Body of pancreas (tissue), 4 donors: ENCODE data around the gene GABRR3. TPM values are rescaled to one million over a fixed set of nuclear protein-coding genes. Genes with fewer than 3 reads are reported as not detected.

ENCODE experiments used
- ATAC-seq: fragments of 150-250 bp; one replicate; pipeline ENCODE4 v1.9.1; 2016
- DNase-seq, 4 donors: peaks; one replicate each; pipeline ENCODE4 v3.0.0-alpha.2; 2019
- H3K27ac ChIP-seq, 4 donors: fragments of 200-600 bp; sonication (generic); 1 replicate in 3 of 4; 2 replicates in 1 of 4; pipeline versions ENCODE4 v1.5.1 to v1.6.1; 2016 to 2019; ENCODE audit warnings: mild to moderate bottlenecking in 1 of 4, mixed read lengths in 1 of 4, moderate library complexity in 1 of 4
- H3K27me3 ChIP-seq, 2 donors: fragments of 200-600 bp; sonication (generic); one replicate each; pipeline ENCODE4 v1.6.0; 2016; ENCODE audit warnings: mild to moderate bottlenecking in 1 of 2
- H3K36me3 ChIP-seq, 2 donors: fragments of 200-600 bp; sonication (generic); replicated peaks in 1 of 2; 2 replicates each; pipeline ENCODE4 v1.5.1; 2016; ENCODE audit warnings: low read depth in 2 of 2; ENCODE audit not compliant: insufficient read depth in 1 of 2
- H3K4me1 ChIP-seq: fragments of 200-600 bp; sonication (generic); one replicate; pipeline ENCODE4 v1.6.0; 2016
- H3K4me3 ChIP-seq, 2 donors: fragments of 200-600 bp; sonication (generic); 1 replicate in 1 of 2; 2 replicates in 1 of 2; pipeline ENCODE4 v1.5.1; 2016 to 2019
- H3K9me3 ChIP-seq, 3 donors: fragments of 200-600 bp; sonication (generic); 1 replicate in 2 of 3; 2 replicates in 1 of 3; pipeline ENCODE4 v1.5.1; 2016
- CTCF ChIP-seq, 7 experiments: fragments of 450-650 bp in 4 of 7; fragments of 200-600 bp in 3 of 7; sonication (generic) in 3 of 7; IDR thresholded peaks; one replicate each; pipeline ENCODE4 v1.5.1; 2016 to 2019; ENCODE audit warnings: antibody characterized with exemption in 7 of 7
- POLR2A ChIP-seq, 3 donors: fragments of 450-650 bp; IDR thresholded peaks; one replicate each; pipeline ENCODE4 v1.6.1; 2016; ENCODE audit warnings: antibody characterized with exemption in 3 of 3, mild to moderate bottlenecking in 2 of 3
- WGBS, 2 donors: methylation state at CpG; one replicate each; pipeline ENCODE4 v1.1.5; 2017; 5-methylcytosine and 5-hydroxymethylcytosine counted together
- intact Hi-C: fragments of 100-400 bp; cut with DNase I; formaldehyde crosslinking; loops from one replicate; pipeline ENCODE4 v1.15.1; 2023
- total RNA-seq, 2 donors: library from RNA; depleted of rRNA; stranded (reverse); fragments of >200 nt; gene quantifications; one replicate each; pipeline ENCODE4 v1.1.0, GENCODE V29; 2016

GABRR3 gene
- total RNA-seq, 2 donors from 2014 or later, result not detected

GRCh38 chr3:97967966-97968365 is 67.1 kb downstream of the GABRR3 start:
- H3K36me3 ChIP-seq, result peaks cover 0 to 5% of the 10 kb centered on the region in 2 donors
- DNase-seq (peak in 1 of 4 donors; percentile 22), ATAC-seq (no peak)
- H3K27me3 ChIP-seq, result no peaks in the 10 kb centered on the region
- H3K4me1 ChIP-seq, result peaks cover 44% of the 10 kb centered on the region
- TF ChIP-seq CTCF (IDR thresholded peaks at IDR 0.05) (no peak), POLR2A (IDR thresholded peaks at IDR 0.05) (no peak)
- H3K4me3 ChIP-seq, result no peak overlapping the region
- intact Hi-C loops, result no loop called here
- WGBS, 2 donors, result 85 to 92% methylated on average over 8 of the region's 8 CpGs
- H3K9me3 ChIP-seq, result no peaks in the 10 kb centered on the region
- H3K27ac ChIP-seq, result no peak overlapping the region

GRCh38 chr3:97960993-97961766 is 73.9 kb downstream of the GABRR3 start:
- WGBS, 2 donors, result 49 to 55% methylated on average over 8 of the region's 8 CpGs
- Histone ChIP-seq H3K4me1 (peaks cover 27% of the 10 kb centered on the region), H3K9me3 (no peaks in the 10 kb centered on the region), H3K27me3 (no peaks in the 10 kb centered on the region), H3K36me3 (peaks cover 0 to 4% of the 10 kb centered on the region in 2 donors), H3K4me3 (no peak overlapping the region), H3K27ac (peak overlapping the region in 2 of 4 donors; percentile 24 to 49)
- no peak for DNase-seq
- TF ChIP-seq POLR2A (IDR thresholded peaks at IDR 0.05) (no peak), CTCF (IDR thresholded peaks at IDR 0.05) (no peak)
- intact Hi-C loops, result no loop called here
- ATAC-seq, result peak; percentile 63

GRCh38 chr3:97960551-97960950 is 74.6 kb downstream of the GABRR3 start:
- Histone ChIP-seq H3K4me1 (peaks cover 27% of the 10 kb centered on the region), H3K36me3 (peaks cover 0 to 4% of the 10 kb centered on the region in 2 donors), H3K27me3 (no peaks in the 10 kb centered on the region), H3K4me3 (no peak overlapping the region), H3K27ac (peak overlapping the region in 1 of 4 donors; percentile 49), H3K9me3 (no peaks in the 10 kb centered on the region)
- ATAC-seq, result no peak
- WGBS, 2 donors, result 79 to 83% methylated on average over 5 of the region's 5 CpGs
- intact Hi-C loops, result no loop called here
- no peak for DNase-seq
- TF ChIP-seq POLR2A (IDR thresholded peaks at IDR 0.05) (no peak), CTCF (IDR thresholded peaks at IDR 0.05) (no peak)

GRCh38 chr3:97959872-97960271 is 75.2 kb downstream of the GABRR3 start:
- DNase-seq (no peak), ATAC-seq (no peak)
- H3K4me1 ChIP-seq, result peaks cover 27% of the 10 kb centered on the region
- no peaks in the 10 kb centered on the region for H3K9me3 ChIP-seq
- H3K4me3 ChIP-seq, result no peak overlapping the region
- TF ChIP-seq CTCF (IDR thresholded peaks at IDR 0.05), result no peak
- no peak for TF ChIP-seq POLR2A (IDR thresholded peaks at IDR 0.05)
- 93 to 96% methylated on average over 5 of the region's 5 CpGs for WGBS, 2 donors
- H3K27me3 ChIP-seq, result no peaks in the 10 kb centered on the region
- peaks cover 0 to 4% of the 10 kb centered on the region in 2 donors for H3K36me3 ChIP-seq
- H3K27ac ChIP-seq, result no peak overlapping the region
- intact Hi-C loops, result no loop called here

- TF ChIP-seq CTCF (IDR thresholded peaks at IDR 0.05) (no peak), POLR2A (IDR thresholded peaks at IDR 0.05) (no peak)
- H3K4me3 ChIP-seq, result no peak overlapping the region
- no peak for ATAC-seq
- H3K27ac ChIP-seq, result no peak overlapping the region
- no peak for DNase-seq
- WGBS, 2 donors, result 92 to 95% methylated on average over 9 of the region's 9 CpGs
- H3K9me3 ChIP-seq, result no peaks in the 10 kb centered on the region
- H3K4me1 ChIP-seq, result peaks cover 20% of the 10 kb centered on the region
- intact Hi-C loops, result no loop called here
- H3K36me3 ChIP-seq, result peaks cover 0 to 8% of the 10 kb centered on the region in 2 donors
- H3K27me3 ChIP-seq, result no peaks in the 10 kb centered on the region
These were observed 76.3 kb downstream of the GABRR3 start for GRCh38 chr3:97958796-97959195.
